ENCODE measurements around the gene CRACDL.

DNA sequence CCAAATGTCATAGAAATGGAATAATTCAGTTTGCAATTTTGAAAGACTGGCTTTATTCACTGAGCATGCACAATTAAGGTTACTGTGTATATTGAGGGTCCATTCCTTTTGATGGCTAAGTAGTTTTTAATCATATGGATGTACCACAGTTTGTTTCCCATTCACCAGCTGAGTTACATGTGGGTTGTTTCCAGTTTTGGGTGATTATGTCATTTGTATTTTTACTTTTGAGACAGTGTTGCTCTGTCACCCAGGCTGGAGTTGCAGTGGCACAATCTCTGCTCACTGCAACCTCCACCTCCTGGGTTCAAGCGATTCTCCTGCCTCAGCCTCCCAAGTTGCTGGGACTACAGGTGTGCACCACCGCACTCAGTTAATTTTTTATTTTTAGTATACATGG, 124.3 kb downstream of the CRACDL start:
- TF ChIP-seq, protein P1, sequence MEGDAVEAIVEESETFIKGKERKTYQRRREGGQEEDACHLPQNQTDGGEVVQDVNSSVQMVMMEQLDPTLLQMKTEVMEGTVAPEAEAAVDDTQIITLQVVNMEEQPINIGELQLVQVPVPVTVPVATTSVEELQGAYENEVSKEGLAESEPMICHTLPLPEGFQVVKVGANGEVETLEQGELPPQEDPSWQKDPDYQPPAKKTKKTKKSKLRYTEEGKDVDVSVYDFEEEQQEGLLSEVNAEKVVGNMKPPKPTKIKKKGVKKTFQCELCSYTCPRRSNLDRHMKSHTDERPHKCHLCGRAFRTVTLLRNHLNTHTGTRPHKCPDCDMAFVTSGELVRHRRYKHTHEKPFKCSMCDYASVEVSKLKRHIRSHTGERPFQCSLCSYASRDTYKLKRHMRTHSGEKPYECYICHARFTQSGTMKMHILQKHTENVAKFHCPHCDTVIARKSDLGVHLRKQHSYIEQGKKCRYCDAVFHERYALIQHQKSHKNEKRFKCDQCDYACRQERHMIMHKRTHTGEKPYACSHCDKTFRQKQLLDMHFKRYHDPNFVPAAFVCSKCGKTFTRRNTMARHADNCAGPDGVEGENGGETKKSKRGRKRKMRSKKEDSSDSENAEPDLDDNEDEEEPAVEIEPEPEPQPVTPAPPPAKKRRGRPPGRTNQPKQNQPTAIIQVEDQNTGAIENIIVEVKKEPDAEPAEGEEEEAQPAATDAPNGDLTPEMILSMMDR (IDR thresholded peaks at IDR 0.05; ENCODE audit: insufficient read depth, low read length, poor library complexity, severe bottlenecking) = no peak
- TF ChIP-seq EZH2phosphoT487 (conservative IDR thresholded peaks at IDR 0.05; ENCODE audit: low read length) = no peak
